OCI-LY7 (cell line): ENCODE measurements around the gene CCBE1. TPM values are rescaled to one million over a fixed set of nuclear protein-coding genes. Genes with fewer than 3 reads are reported as not detected.

Experiments used
- BruUV-seq: library from RNA; stranded (reverse); fragments of 400-500 nt; replicated peaks from 2 replicates; lab custom pipeline; 2021; lab: Mats Ljungman, UMichigan
- CTCF ChIA-PET: fragments of 300-600 bp; sonication (Branson Sonifier 250); formaldehyde crosslinking; loops from one replicate; lab custom pipeline; 2022; ENCODE audit warnings: antibody characterized with exemption; ENCODE audit not compliant: unreplicated experiment; lab: Charles Lee
- POLR2A ChIA-PET: fragments of 300-600 bp; sonication (Branson Sonifier 250); formaldehyde crosslinking; loops from one replicate; lab custom pipeline; 2022; ENCODE audit warnings: antibody characterized with exemption; lab: Charles Lee
- DNase-seq: peaks from one replicate; pipeline ENCODE4 v3.0.0-alpha.2; 2015; ENCODE audit warnings: low spot score
- H2AFZ ChIP-seq: fragments of 200-600 bp; sonication (generic), shearing (Covaris generic); 2 replicates; pipeline ENCODE4 v1.6.1; 2014; ENCODE audit warnings: mild to moderate bottlenecking, antibody characterized with exemption, low read length, moderate library complexity
- H3K27ac ChIP-seq: fragments of 200-600 bp; sonication (generic); 2 replicates; pipeline ENCODE4 v1.5.1; 2014; ENCODE audit warnings: mixed run types, low read depth, mild to moderate bottlenecking, moderate library complexity, low read length, inconsistent platforms; ENCODE audit not compliant: poor library complexity, severe bottlenecking
- H3K36me3 ChIP-seq: fragments of 200-600 bp; sonication (generic); 2 replicates; pipeline ENCODE4 v1.6.1; 2014; ENCODE audit warnings: mild to moderate bottlenecking, antibody characterized with exemption, low read length, moderate library complexity, mixed read lengths; ENCODE audit not compliant: insufficient read depth
- H3K4me1 ChIP-seq: fragments of 200-600 bp; sonication (generic); 2 replicates; pipeline ENCODE4 v1.5.1; 2014; ENCODE audit warnings: mild to moderate bottlenecking, low read length; ENCODE audit not compliant: insufficient read depth, poor library complexity, severe bottlenecking
- H3K4me2 ChIP-seq: fragments of 200-600 bp; sonication (generic); 2 replicates; pipeline ENCODE4 v1.6.1; 2014; ENCODE audit warnings: mild to moderate bottlenecking, low read length
- H3K4me3 ChIP-seq: fragments of 200-600 bp; sonication (generic); 2 replicates; pipeline ENCODE4 v1.5.1; 2014; ENCODE audit warnings: mild to moderate bottlenecking, low read depth, low read length; ENCODE audit not compliant: poor library complexity, severe bottlenecking
- H3K79me2 ChIP-seq: fragments of 200-600 bp; sonication (generic); 2 replicates; pipeline ENCODE4 v1.6.1; 2016; ENCODE audit warnings: low read depth, mild to moderate bottlenecking, low read length, moderate library complexity, mixed read lengths; ENCODE audit not compliant: insufficient read depth
- H3K9me2 ChIP-seq: fragments of 200-600 bp; sonication (generic); 2 replicates; pipeline ENCODE4 v1.6.1; 2016; ENCODE audit warnings: mild to moderate bottlenecking, low read length, mixed read lengths; ENCODE audit not compliant: insufficient read depth
- H3K9me3 ChIP-seq: fragments of 200-600 bp; sonication (generic); 2 replicates; pipeline ENCODE4 v1.6.1; 2014; ENCODE audit warnings: mild to moderate bottlenecking, mixed run types, low read length, mixed read lengths
- H4K20me1 ChIP-seq: fragments of 200-600 bp; sonication (generic); 2 replicates; pipeline ENCODE4 v1.6.1; 2014; ENCODE audit warnings: mild to moderate bottlenecking, antibody characterized with exemption, low read length, moderate library complexity, mixed read lengths; ENCODE audit not compliant: insufficient read depth
- CTCF ChIP-seq: fragments of 200-600 bp; sonication (generic); conservative IDR thresholded peaks from 2 replicates; pipeline ENCODE4 v1.5.1; 2014; ENCODE audit warnings: mild to moderate bottlenecking, antibody characterized with exemption, low read length, moderate library complexity, mixed read lengths
- EZH2phosphoT487 ChIP-seq: fragments of 200-600 bp; sonication (generic); IDR thresholded peaks from 2 replicates; pipeline ENCODE4 v1.6.1; 2018; ENCODE audit warnings: low read depth, borderline replicate concordance, mild to moderate bottlenecking, mixed run types, antibody characterized with exemption, low read length, moderate library complexity, mixed read lengths
- intact Hi-C: fragments of 100-400 bp; cut with micrococcal nuclease; formaldehyde crosslinking; loops from one replicate; pipeline ENCODE4 v1.10.0; 2022; ENCODE audit not compliant: unreplicated experiment
- total RNA-seq, 2 experiments: library from RNA; depleted of rRNA in 1 of 2; stranded (reverse); fragments of >200 nt in 1 of 2; shearing (Covaris generic) in 1 of 2; gene quantifications; 2 replicates each; pipeline ENCODE4 v1.2.3, GENCODE V29; 2014 to 2022

The CCBE1 gene
- total RNA-seq, 2 experiments from 2014 or later = 0.16 to 0.70 TPM

DNA sequence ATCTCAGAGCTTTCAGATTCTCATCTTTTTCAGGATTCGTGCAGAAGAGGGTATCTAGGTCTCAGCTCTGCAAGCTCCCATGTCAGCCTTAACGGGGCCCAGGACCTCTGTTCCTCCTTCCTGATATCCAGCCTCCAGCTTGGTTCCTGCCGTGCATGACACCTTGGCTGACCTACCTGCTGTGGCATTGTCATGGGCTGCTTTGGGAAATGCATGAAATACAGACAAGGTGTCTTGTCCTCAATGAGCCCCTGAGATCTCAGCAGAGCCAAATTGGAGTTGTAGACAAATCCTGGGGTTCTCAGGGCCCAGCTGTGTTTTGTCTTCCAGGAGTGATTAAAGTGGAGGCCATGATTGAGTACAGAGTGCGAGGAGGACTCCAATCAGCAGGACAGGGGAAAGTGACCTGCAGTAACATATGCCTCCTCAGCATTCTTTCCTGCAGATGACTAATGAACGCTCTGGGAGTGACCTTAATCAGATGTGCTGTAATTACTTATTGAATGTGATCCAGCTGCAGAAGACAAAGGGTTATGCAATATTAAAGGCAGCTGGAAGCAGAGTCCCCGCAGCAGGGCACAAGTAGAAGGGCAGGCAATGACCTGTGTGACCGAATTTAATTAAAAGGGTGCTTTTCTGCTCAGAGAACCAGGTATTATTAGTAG, 141.1 kb downstream of the CCBE1 start:
- Histone ChIP-seq H4K20me1 (no peaks in the 10 kb centered on the region), H3K4me2 (no peak overlapping the region), H2AFZ (no peak overlapping the region), H3K27ac (no peak overlapping the region), H3K4me1 (no peaks in the 10 kb centered on the region), H3K9me3 (no peaks in the 10 kb centered on the region), H3K4me3 (no peak overlapping the region), H3K9me2 (no peaks in the 10 kb centered on the region), H3K36me3 (no peaks in the 10 kb centered on the region), H3K79me2 (no peaks in the 10 kb centered on the region)
- ChIA-PET POLR2A (no interaction called here), CTCF (no interaction called here)
- TF ChIP-seq EZH2phosphoT487 (no peak), CTCF (no peak)
- BruUV-seq = no TSS peak
- intact Hi-C loops = no loop called here
- DNase-seq = no peak

DNA sequence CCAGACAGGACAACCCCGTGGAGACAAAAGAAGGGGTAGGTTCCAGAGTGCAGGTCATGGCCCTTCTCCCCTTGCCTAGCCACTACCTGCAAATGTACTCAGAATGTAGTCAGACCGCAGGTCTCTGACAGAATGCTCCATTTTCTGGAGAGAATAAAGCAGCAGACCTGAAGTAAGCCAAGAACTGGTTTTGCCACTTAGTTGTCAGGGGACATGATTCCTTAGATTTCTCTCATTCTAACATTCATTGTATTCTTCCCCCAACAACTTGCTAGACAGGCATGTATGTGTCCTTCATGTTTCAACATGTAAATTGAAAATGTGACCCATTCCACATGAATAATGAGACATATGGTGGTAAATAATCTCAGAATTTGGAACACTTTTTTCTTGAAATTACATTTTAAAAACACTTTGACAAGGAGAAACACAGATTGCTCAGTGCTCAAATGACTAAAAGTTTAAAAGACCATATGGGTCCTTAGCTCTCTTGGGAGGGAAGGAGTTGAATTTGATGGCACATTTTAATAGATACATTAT, 142.4 kb downstream of the CCBE1 start:
- TF ChIP-seq CTCF (no peak), EZH2phosphoT487 (no peak)
- BruUV-seq = no TSS peak

GRCh38 chr18:59553273-59553870, 143.9 kb downstream of the CCBE1 start:
- H2AFZ ChIP-seq = no peak overlapping the region
- ChIA-PET CTCF (no interaction called here), POLR2A (no interaction called here)
- TF ChIP-seq EZH2phosphoT487 (no peak), CTCF (no peak)
- H4K20me1 ChIP-seq = no peaks in the 10 kb centered on the region
- no TSS peak for BruUV-seq
- H3K4me3 ChIP-seq = no peak overlapping the region
- no peak overlapping the region for H3K4me2 ChIP-seq
- H3K79me2 ChIP-seq = no peaks in the 10 kb centered on the region
- no peaks in the 10 kb centered on the region for H3K4me1 ChIP-seq
- H3K9me2 ChIP-seq = no peaks in the 10 kb centered on the region
- intact Hi-C loops = no loop called here
- no peak for DNase-seq
- no peaks in the 10 kb centered on the region for H3K36me3 ChIP-seq
- H3K27ac ChIP-seq = no peak overlapping the region
- no peaks in the 10 kb centered on the region for H3K9me3 ChIP-seq

More for the DNA sequence above, 142.4 kb downstream of the CCBE1 start:
- no peak overlapping the region for H3K4me2 ChIP-seq
- H3K4me3 ChIP-seq = no peak overlapping the region
- intact Hi-C loops = no loop called here
- no peaks in the 10 kb centered on the region for H3K36me3 ChIP-seq
- H3K9me3 ChIP-seq = no peaks in the 10 kb centered on the region
- H2AFZ ChIP-seq = no peak overlapping the region
- H3K9me2 ChIP-seq = no peaks in the 10 kb centered on the region
- DNase-seq = no peak
- ChIA-PET CTCF (no interaction called here), POLR2A (no interaction called here)
- H4K20me1 ChIP-seq = no peaks in the 10 kb centered on the region
- no peak overlapping the region for H3K27ac ChIP-seq
- no peaks in the 10 kb centered on the region for H3K4me1 ChIP-seq
- no peaks in the 10 kb centered on the region for H3K79me2 ChIP-seq
